GM21381 (cell line): ENCODE measurements around the gene ADAMTS6.
"Not testable (repeated sequence)": the region's sequence is repeated elsewhere in the genome, so short reads cannot be mapped to it uniquely, and the experiment has no call there.

Experiments used
- ATAC-seq: cut with Tn5 transposase; IDR thresholded peaks from one replicate; pipeline ENCODE4 v1.9.1; 2021; ENCODE audit warnings: mild to moderate bottlenecking, moderate library complexity; ENCODE audit not compliant: unreplicated experiment

Gene ADAMTS6

DNA sequence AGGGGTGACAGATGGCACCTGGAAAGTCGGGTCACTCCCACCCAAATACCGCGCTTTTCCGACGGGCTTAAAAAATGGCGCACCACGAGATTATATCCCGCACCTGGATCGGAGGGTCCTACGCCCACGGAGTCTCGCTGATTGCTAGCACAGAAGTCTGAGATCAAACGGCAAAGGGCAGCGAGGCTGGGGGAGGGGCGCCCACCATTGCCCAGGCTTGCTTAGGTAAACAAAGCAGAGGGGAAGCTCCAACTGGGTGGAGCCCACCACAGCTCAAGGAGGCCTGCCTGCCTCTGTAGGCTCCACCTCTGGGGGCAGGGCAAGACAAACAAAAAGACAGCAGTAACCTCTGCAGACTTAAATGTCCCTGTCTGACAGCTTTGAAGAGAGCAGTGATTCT lies 111.2 kb downstream of the ADAMTS6 start:
- ATAC-seq: not testable (repeated sequence)

- no peak for ATAC-seq
Observed at GRCh38 chr5:65366655-65367054, 115.1 kb downstream of the ADAMTS6 start.

DNA sequence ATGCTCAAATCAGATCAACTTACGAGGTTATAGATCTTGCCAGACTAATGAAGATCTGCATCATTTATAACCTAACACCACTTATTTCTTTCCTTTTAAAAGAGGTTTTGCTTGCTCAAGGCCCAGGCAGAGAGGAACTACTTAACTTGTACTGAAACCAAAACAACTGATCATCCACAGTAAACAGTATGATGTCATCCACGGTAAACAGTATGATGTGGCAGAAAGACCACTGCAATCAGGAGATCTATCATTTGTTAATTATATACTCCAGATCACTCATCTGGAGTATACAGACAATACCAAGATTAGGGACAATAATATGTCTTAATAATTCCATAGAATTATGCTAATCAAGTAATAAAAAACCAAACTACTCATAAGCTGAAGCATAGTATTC lies 116.8 kb downstream of the ADAMTS6 start:
- ATAC-seq: no peak

DNA sequence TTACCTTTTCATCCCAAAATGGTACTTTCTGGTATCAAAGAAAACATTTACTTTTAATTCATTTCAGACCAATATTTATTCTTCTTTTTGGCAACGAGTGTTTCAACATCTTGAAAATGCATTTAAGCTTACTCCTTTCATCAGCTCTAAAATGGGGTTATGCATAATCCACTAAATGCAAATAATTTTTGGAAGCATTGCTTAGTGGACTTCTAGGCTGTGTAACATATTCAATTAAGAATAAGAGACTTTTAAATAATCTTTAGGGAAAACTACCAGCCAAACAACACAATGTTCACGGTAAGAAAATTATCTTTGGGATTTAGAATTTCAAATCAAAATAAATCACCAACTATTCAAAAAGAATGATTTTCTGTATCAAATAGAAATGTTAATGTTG lies 118.2 kb downstream of the ADAMTS6 start:
- no peak for ATAC-seq

GRCh38 chr5:65359981-65360380 lies 121.7 kb downstream of the ADAMTS6 start:
- no peak for ATAC-seq

DNA sequence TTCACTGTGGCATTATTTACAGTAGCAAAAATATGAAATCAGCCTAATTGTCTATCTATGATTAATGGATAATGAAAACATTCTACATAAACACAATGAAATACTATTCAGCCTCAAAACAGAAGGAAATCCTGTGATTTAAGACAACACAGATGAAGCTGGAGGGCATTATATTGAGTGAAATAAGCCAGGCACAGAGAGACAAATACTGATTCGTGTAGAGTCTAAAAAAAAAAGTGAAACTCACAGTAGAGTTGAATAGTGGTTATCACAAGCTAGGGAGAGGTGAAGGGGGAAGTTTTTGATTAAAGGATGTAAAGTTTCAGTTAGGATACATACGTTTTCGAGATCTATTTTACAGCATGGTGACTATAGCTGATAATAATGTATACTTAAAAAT lies 122.2 kb downstream of the ADAMTS6 start:
- ATAC-seq: no peak

- ATAC-seq: no peak
Observed at GRCh38 chr5:65356274-65356673, 125.4 kb downstream of the ADAMTS6 start.

DNA sequence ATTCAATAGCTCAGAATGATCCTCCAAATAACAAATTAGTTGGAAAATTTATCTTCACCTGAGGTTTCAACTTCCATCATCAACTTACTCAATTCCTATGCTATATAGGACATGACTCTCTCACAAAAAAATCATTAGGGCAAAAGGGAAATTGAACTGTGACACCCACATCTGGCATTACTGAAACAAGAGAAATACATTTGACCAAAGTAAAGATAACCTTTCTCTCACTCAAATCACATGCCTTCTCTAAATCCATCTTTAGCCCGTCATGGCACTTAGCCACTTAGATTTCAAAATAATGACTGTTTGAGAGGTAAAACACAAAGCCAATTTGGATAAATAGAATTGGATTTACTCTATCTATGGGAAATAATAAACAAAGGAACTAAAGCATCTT lies 126.4 kb downstream of the ADAMTS6 start:
- ATAC-seq: no peak

GRCh38 chr5:65341835-65342234 lies 139.9 kb downstream of the ADAMTS6 start:
- ATAC-seq: no peak

GRCh38 chr5:65338606-65339151 lies 143.0 kb downstream of the ADAMTS6 start:
- ATAC-seq: no peak

DNA sequence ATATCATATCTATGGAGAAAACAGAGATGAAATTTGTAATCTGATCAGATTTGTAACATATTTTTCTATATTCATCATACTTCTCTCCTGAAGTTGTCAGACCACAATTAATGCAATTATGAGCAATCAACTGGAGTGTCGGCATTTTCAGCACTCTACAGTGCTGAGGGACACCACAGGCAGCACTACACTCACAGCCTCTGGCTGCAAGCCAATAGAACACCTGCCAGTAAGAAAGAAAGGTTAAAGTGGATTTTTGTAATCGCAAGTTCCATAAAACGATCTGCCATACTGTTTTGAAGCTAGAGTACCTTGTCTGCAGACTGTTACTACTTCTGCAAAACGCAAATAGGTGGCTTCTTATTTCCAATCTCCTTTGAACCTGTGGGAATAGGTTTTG lies 147.6 kb downstream of the ADAMTS6 start:
- ATAC-seq: no peak

GRCh38 chr5:65332591-65332990 lies 149.1 kb downstream of the ADAMTS6 start:
- no peak for ATAC-seq

- no peak for ATAC-seq
Observed at GRCh38 chr5:65329266-65329665, 152.5 kb downstream of the ADAMTS6 start.

DNA sequence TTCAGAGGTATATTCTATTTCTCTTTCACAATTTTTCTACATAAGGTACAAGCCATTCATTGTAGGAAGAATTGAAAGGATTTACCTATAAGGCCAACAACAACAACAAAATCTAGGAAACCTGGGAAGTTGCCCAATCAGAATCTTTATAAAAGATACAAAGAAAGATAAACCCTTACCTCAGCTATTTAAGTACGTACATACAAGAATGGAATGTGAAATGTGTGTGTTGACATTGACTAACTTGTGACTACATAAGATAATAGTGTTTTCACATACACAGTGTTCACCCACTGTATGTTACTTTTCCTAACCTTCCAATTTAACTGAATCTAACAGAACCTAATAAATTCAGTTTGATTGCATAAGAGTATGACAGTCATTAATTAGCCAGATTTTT lies 154.1 kb downstream of the ADAMTS6 start:
- no peak for ATAC-seq

- no peak for ATAC-seq
Observed at GRCh38 chr5:65326922-65327321, 154.8 kb downstream of the ADAMTS6 start.

DNA sequence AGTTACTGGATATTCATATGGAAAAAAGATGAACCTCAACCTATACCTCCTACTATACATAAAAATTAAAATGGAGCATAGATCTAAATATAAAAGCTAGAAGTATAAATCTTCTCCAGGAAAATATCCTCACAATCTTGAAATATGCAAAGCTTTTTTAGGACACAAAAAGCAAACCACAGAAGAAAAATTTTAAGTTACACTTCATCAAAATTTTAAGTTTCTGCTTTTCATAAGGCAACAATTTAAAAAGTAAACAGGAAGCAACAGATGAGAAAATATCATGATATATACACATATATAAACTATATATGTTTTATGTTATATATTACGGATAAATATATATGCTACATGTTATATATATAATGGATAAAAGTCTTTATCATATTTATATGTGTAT lies 157.5 kb downstream of the ADAMTS6 start:
- ATAC-seq: no peak

GRCh38 chr5:65320704-65321103 lies 161.0 kb downstream of the ADAMTS6 start:
- ATAC-seq: not testable (repeated sequence)

DNA sequence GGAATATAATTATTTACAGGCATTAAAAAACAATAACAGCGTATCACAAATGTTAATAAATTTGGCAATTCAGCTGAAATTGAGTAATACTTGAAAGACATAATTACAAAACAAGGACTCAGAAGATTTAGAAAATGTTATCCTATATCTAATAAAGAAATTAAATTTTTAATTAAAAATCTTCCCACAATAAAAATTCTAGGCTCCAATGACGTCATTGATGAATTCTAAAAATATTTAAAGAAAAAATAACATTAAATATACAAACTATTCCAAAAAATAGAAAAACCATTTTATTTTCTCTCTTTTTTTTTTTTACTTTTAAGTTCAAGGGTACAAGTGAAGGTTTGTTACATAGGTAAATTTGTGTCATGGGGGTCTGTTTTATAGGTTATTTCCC lies 161.5 kb downstream of the ADAMTS6 start:
- ATAC-seq: no peak

DNA sequence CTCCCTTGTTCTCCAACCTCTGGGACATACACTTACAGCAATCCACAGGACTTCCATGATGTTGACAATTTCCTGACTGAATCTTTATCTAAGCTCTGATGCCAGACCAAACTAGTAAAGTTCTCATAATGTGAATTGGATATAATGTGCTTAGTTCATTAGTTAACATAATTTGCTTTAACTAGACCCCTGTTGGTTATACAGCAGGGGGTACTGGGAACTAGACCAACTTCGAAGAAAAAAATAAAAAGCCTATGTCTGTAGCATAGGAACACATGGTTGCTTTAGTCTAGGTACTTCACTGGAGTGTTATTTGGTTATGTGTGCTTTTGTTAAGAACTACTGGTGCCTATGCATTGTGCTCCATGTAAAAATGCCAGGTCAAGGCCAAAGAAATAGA lies 173.8 kb downstream of the ADAMTS6 start:
- ATAC-seq: no peak

DNA sequence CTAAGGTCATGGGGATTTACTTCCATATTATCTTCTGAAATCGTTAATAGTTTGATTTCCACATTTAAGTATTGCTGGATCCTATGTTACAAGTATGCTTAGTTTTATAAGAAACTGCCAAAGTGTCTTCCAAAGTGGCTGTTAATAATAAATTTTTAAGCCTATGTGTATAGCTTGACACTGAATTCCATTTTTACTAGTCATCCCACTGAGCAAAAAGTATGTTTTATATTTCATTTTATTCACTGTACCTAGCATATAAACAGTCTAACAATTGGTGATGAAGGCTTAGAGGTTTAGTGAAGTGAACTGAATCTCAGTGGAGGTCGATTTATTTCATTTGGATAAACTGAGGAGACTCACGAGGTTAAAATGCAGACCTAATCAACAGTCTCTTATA lies 174.6 kb downstream of the ADAMTS6 start:
- ATAC-seq: no peak

GRCh38 chr5:65305913-65306312 lies 175.8 kb downstream of the ADAMTS6 start:
- no peak for ATAC-seq

- no peak for ATAC-seq
Observed at GRCh38 chr5:65299861-65300260, 181.9 kb downstream of the ADAMTS6 start.

DNA sequence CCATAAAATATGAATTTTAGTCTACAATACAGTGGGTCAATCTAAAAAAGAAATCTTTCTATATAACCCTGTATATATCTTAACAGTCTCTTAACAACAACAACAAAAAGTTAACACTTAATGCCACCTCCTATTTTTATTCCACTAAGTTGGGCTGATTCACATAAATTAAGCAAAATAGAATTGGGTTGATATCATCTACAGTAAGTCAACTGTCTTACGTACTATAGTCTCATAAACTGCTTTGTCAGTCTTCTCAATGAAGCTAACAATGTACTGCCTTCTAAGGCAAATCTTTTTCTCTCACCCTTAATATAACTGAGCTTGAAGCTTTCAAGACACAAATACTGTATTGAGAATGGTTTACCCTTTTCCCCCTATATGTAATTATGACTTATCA lies 185.7 kb downstream of the ADAMTS6 start:
- no peak for ATAC-seq

GRCh38 chr5:65292196-65292595 lies 189.5 kb downstream of the ADAMTS6 start:
- ATAC-seq: no peak
